Mammary epithelial cell (primary cell): ENCODE data around the gene VPS37C.

Source experiments
- EZH2 ChIP-seq: IDR thresholded peaks from 2 replicates; pipeline ENCODE4 v1.6.1; 2012; ENCODE audit warnings: low read length, inconsistent platforms, borderline replicate concordance
- TF ChIP-seq, protein P1 (sequence below), 2 donors: IDR thresholded peaks in 1 of 2; conservative IDR thresholded peaks in 1 of 2; 2 replicates each; pipeline ENCODE4 v1.5.1; 2011 to 2012; ENCODE audit warnings: inconsistent platforms in 2 of 2, low read length in 2 of 2, mild to moderate bottlenecking in 2 of 2, control low read depth in 1 of 2, low read depth in 1 of 2; ENCODE audit not compliant: insufficient read depth in 1 of 2; ENCODE audit errors: extremely low read depth in 1 of 2

DNA sequence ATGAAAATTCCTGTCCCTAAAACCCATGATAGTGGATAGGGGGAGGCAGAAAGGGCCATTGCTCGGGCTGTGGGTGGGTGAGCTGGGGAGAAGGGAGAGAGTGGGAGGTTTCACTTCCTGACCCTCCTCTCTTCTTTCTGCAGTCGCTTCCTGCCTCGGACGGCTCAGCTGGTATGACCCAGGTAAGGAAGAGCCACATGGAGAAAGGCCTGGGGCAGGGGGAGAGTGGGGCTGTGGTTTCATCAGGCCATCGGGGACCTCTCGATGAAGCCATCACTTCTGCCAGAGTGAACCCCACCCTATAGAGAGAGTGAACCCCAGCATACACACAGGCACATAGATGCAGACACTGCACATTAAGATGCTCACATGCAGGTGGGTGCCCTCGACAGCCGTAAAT is 46.3 kb downstream of the VPS37C start:
- TF ChIP-seq, protein P1, sequence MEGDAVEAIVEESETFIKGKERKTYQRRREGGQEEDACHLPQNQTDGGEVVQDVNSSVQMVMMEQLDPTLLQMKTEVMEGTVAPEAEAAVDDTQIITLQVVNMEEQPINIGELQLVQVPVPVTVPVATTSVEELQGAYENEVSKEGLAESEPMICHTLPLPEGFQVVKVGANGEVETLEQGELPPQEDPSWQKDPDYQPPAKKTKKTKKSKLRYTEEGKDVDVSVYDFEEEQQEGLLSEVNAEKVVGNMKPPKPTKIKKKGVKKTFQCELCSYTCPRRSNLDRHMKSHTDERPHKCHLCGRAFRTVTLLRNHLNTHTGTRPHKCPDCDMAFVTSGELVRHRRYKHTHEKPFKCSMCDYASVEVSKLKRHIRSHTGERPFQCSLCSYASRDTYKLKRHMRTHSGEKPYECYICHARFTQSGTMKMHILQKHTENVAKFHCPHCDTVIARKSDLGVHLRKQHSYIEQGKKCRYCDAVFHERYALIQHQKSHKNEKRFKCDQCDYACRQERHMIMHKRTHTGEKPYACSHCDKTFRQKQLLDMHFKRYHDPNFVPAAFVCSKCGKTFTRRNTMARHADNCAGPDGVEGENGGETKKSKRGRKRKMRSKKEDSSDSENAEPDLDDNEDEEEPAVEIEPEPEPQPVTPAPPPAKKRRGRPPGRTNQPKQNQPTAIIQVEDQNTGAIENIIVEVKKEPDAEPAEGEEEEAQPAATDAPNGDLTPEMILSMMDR (conservative IDR thresholded peaks at IDR 0.05 in 1 of 2, IDR thresholded peaks at IDR 0.05 in 1 of 2; ENCODE audit: extremely low read depth in 1 of 2, insufficient read depth in 1 of 2, low read depth in 1 of 2, low read length in 2 of 2): no peak
- TF ChIP-seq EZH2: no peak
